WI38 (cell line): ENCODE measurements around the gene DNM3.

Experiments
- H3K4me3 ChIP-seq: 2 replicates; pipeline ENCODE4 v1.5.1; 2011; ENCODE audit warnings: low read depth, mild to moderate bottlenecking, control low read depth, low read length
- CTCF ChIP-seq: IDR thresholded peaks from 2 replicates; pipeline ENCODE4 v1.5.1; 2012; ENCODE audit warnings: low read depth, mild to moderate bottlenecking, control low read depth, low read length

DNM3 gene

GRCh38 chr1:172137703-172138454 lies 296.6 kb downstream of the DNM3 start:
- no peak for TF ChIP-seq CTCF
- H3K4me3 ChIP-seq, result no peak overlapping the region

- H3K4me3 ChIP-seq, result no peak overlapping the region
- TF ChIP-seq CTCF, result no peak
These were observed 297.3 kb downstream of the DNM3 start for GRCh38 chr1:172138634-172139033.

DNA sequence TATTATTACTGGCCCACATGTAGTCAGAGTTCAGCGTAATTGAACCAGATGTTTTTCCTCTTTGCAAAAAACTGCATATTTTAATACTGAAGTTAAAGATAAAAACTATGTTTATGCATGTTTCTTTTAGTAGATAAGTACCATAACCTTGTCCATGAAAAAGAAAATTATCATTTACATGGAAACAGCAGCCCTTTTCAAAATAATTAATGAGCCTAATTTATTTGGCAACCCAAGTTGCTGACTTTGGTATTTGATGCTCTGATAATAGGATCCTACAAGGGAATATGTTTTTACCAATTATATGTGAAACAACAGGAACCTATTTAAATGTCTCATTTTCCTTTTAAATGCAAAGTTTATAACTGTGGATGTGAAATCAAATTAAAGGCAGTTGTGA lies 297.9 kb downstream of the DNM3 start:
- no peak overlapping the region for H3K4me3 ChIP-seq
- TF ChIP-seq CTCF, result no peak

- TF ChIP-seq CTCF, result no peak
- peak overlapping the region; percentile 27 for H3K4me3 ChIP-seq
These were observed 298.8 kb downstream of the DNM3 start for GRCh38 chr1:172140072-172140471.

DNA sequence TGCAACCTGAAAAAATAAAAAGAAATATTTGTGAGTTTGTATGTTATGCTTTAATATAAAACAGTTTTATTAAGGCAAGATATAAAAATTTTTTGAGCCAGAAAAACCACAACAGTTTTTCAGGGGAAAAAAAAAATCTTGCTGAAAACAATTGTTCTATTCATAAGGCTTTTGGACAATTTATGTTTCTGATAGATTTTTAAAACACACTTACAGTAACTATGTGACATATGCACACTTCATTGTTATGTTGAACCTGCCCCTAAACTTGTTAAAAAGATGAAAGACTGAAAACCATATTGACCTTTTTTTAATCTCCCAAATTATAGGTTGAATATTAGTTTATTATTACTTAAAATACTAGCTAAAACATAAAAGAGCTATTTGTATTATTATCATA lies 299.3 kb downstream of the DNM3 start:
- no peak for TF ChIP-seq CTCF
- peak overlapping the region; percentile 93 for H3K4me3 ChIP-seq

DNA sequence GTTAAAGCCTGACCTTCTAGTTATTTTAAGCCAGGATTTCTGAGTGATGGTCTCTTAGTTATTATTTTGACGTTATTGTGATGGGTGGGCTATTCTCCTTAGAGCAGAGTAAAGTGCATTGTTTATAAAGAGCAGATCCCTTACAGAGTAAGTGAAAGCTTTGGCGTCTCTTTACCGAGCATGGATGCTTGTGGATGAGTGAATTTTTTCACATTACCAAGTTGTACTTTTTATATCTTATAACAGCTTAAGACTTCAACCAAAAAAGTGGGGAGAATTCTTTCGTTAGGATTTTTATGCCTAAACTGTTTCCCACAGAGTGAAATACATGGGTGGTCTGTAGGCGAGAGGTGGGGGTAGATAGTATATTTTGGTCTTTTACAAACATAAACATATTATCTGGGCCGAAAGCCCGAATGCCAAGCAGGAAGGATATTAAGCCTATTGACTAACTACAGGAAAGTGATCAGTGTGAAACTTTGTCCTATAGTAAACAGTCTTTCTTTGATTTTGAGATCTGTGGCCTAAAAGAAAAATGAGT lies 300.1 kb downstream of the DNM3 start:
- peak overlapping the region; percentile 93 for H3K4me3 ChIP-seq
- TF ChIP-seq CTCF, result no peak

DNA sequence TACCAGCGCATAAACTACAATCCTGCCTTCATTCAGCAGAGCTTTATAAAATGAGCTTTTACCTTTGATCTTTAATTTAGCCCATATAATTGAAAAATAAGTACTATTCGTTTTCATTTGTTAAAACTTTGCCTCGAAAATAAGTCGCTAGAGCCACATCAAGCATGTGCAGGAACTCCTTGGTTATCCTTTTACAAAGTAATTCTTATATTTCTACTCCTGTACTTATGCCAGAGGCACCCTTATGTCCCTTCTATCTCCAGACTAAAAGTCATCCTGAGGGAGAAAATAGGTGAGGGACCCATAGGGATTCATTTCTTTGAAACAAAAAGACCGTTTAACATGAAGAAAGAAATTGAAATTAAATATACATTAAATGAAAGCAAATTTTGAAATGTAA lies 301.0 kb downstream of the DNM3 start:
- no peak for TF ChIP-seq CTCF
- H3K4me3 ChIP-seq, result peak overlapping the region; percentile 93
